ENCODE measurements around the gene STAC2. TPM values are rescaled to one million over a fixed set of nuclear protein-coding genes. Genes with fewer than 3 reads are reported as not detected.

The STAC2 gene
- polyA plus RNA-seq, 3 donors, result not detected

DNA sequence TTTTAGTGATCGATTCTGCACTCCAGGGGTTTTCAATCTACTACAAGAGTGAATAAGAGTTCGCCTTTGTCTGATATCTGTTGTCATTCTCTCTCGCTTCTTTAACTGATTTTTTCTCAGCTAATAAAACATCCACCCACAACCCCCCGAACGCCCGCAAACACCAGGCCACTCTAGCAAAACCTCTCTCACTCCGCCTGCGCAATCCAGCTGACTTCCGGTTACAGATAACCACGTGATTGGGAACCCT is 26.0 kb downstream of the STAC2 start:
- Histone ChIP-seq H3K27me3 (ENCODE audit: control insufficient read depth in 2 of 2, insufficient read depth in 2 of 2, low read length in 2 of 2) (no peaks in the 10 kb centered on the region), H3K4me1 (ENCODE audit: control insufficient read depth in 1 of 2, insufficient read depth in 2 of 2, low read length in 2 of 2) (peaks cover 51 to 63% of the 10 kb centered on the region in 2 donors), H3K79me2 (ENCODE audit: insufficient read depth, low read length) (peaks cover 28% of the 10 kb centered on the region), H3K4me3 (replicated peaks in 1 of 3; ENCODE audit: low read depth in 2 of 3, low read length in 3 of 3) (peak overlapping the region; percentile 61 to 91 (median 90)), H4K20me1 (ENCODE audit: insufficient read depth, low read length) (peaks cover 40% of the 10 kb centered on the region), H3K4me2 (replicated peaks; ENCODE audit: extremely low read depth, low read length, poor library complexity, severe bottlenecking) (peak overlapping the region; percentile 92), H3K27ac (ENCODE audit: low read depth in 1 of 2, low read length in 2 of 2) (peak overlapping the region; percentile 82 to 100), H3K36me3 (replicated peaks in 1 of 2; ENCODE audit: control insufficient read depth in 1 of 2, insufficient read depth in 2 of 2, low read length in 2 of 2) (peaks cover 34 to 36% of the 10 kb centered on the region in 2 donors), H3K9me3 (replicated peaks in 1 of 2; ENCODE audit: control insufficient read depth in 1 of 2, insufficient read depth in 1 of 2, low read length in 2 of 2) (no peaks in the 10 kb centered on the region), H2AFZ (ENCODE audit: insufficient read depth, low read depth, low read length, poor library complexity, severe bottlenecking) (peak overlapping the region; percentile 73), H3K9ac (ENCODE audit: insufficient read depth, low read length, poor library complexity, severe bottlenecking) (peak overlapping the region; percentile 89)
- Mint-ChIP-seq H3K27me3 (ENCODE audit: low read depth in 3 of 3) (peaks cover 0 to 3% (median 0%) of the 10 kb centered on the region in 3 donors), H3K9me3 (no peaks in the 10 kb centered on the region), H3K36me3 (peaks cover 37 to 39% of the 10 kb centered on the region in 2 donors), H3K4me1 (peaks cover 47% of the 10 kb centered on the region), H3K27ac (peak overlapping the region; percentile 97 to 100 (median 99)), H3K4me3 (peak overlapping the region; percentile 97 to 99)
- 0% methylated on average over 4 of the region's 10 CpGs for WGBS (ENCODE audit: insufficient coverage)
- DNase-seq, result peak; percentile 90 to 93 (median 93)
- TF ChIP-seq, protein P1, sequence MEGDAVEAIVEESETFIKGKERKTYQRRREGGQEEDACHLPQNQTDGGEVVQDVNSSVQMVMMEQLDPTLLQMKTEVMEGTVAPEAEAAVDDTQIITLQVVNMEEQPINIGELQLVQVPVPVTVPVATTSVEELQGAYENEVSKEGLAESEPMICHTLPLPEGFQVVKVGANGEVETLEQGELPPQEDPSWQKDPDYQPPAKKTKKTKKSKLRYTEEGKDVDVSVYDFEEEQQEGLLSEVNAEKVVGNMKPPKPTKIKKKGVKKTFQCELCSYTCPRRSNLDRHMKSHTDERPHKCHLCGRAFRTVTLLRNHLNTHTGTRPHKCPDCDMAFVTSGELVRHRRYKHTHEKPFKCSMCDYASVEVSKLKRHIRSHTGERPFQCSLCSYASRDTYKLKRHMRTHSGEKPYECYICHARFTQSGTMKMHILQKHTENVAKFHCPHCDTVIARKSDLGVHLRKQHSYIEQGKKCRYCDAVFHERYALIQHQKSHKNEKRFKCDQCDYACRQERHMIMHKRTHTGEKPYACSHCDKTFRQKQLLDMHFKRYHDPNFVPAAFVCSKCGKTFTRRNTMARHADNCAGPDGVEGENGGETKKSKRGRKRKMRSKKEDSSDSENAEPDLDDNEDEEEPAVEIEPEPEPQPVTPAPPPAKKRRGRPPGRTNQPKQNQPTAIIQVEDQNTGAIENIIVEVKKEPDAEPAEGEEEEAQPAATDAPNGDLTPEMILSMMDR (IDR thresholded peaks at IDR 0.05), result no peak
- intact Hi-C loops (cut with micrococcal nuclease), result loop anchor here in 1 of 2 donors (5.0 kb wide), 1 partner anchor 37 kb away; no protein-coding TSS in a partner anchor

- Mint-ChIP-seq H3K27ac (peak overlapping the region; percentile 97 to 100 (median 99)), H3K4me1 (peaks cover 49% of the 10 kb centered on the region), H3K36me3 (peaks cover 33 to 35% of the 10 kb centered on the region in 2 donors), H3K9me3 (no peaks in the 10 kb centered on the region), H3K4me3 (peak overlapping the region; percentile 80 to 87), H3K27me3 (ENCODE audit: low read depth in 3 of 3) (peaks cover 0 to 3% (median 0%) of the 10 kb centered on the region in 3 donors)
- Histone ChIP-seq H3K4me1 (ENCODE audit: control insufficient read depth in 1 of 2, insufficient read depth in 2 of 2, low read length in 2 of 2) (peaks cover 51 to 63% of the 10 kb centered on the region in 2 donors), H3K27ac (ENCODE audit: low read depth in 1 of 2, low read length in 2 of 2) (peak overlapping the region; percentile 62 to 100), H3K4me2 (replicated peaks; ENCODE audit: extremely low read depth, low read length, poor library complexity, severe bottlenecking) (peak overlapping the region; percentile 92), H3K9ac (ENCODE audit: insufficient read depth, low read length, poor library complexity, severe bottlenecking) (peak overlapping the region; percentile 65), H3K9me3 (replicated peaks in 1 of 2; ENCODE audit: control insufficient read depth in 1 of 2, insufficient read depth in 1 of 2, low read length in 2 of 2) (no peaks in the 10 kb centered on the region), H3K36me3 (replicated peaks in 1 of 2; ENCODE audit: control insufficient read depth in 1 of 2, insufficient read depth in 2 of 2, low read length in 2 of 2) (peaks cover 25 to 31% of the 10 kb centered on the region in 2 donors), H3K4me3 (replicated peaks in 1 of 3; ENCODE audit: low read depth in 2 of 3, low read length in 3 of 3) (peak overlapping the region in 2 of 3 experiments; percentile 60 to 91), H3K27me3 (ENCODE audit: control insufficient read depth in 2 of 2, insufficient read depth in 2 of 2, low read length in 2 of 2) (no peaks in the 10 kb centered on the region), H3K79me2 (ENCODE audit: insufficient read depth, low read length) (peaks cover 28% of the 10 kb centered on the region), H4K20me1 (ENCODE audit: insufficient read depth, low read length) (peaks cover 32% of the 10 kb centered on the region), H2AFZ (ENCODE audit: insufficient read depth, low read depth, low read length, poor library complexity, severe bottlenecking) (peak overlapping the region; percentile 94)
- intact Hi-C loops (cut with micrococcal nuclease), result loop anchor here in 1 of 2 donors (5.0 kb wide), 1 partner anchor 36 kb away; no protein-coding TSS in a partner anchor
- peak; percentile 32 to 67 (median 66) for DNase-seq
- TF ChIP-seq, protein P1 (IDR thresholded peaks at IDR 0.05), result no peak
- WGBS (ENCODE audit: insufficient coverage), result no CpG with 5 or more reads among the region's 4 CpGs
Observed at GRCh38 chr17:39198186-39198566, 27.6 kb downstream of the STAC2 start.

Measured in CD14-positive monocyte (primary cell).